GM19238 (cell line): Measurements from ENCODE around the gene MAP1LC3C.
A peak's percentile ranks its signal among the peaks of the same experiment; 100 is the strongest.

Experiments
- DNase-seq: peaks from one replicate; pipeline ENCODE4 v3.0.0; 2011; ENCODE audit warnings: low spot score; ENCODE audit not compliant: insufficient read length

The MAP1LC3C gene

GRCh38 chr1:241999026-241999425 lies at the start of gene MAP1LC3C:
Gene MAP1LC3C, minus strand, starts transcription at chr1:241999098. Its CDS starts 90 bp downstream, at chr1:241999008.
- DNase-seq, result no peak

- no peak for DNase-seq
Measured at GRCh38 chr1:242043165-242043564, 44.3 kb upstream of the MAP1LC3C start.

GRCh38 chr1:242034392-242034791 lies 35.5 kb upstream of the MAP1LC3C start:
- no peak for DNase-seq

- no peak for DNase-seq
Measured at GRCh38 chr1:242033447-242033846, 34.5 kb upstream of the MAP1LC3C start.

- DNase-seq, result no peak
Measured at GRCh38 chr1:242030071-242030470, 31.2 kb upstream of the MAP1LC3C start.

- DNase-seq, result no peak
Measured at GRCh38 chr1:242025681-242026080, 26.8 kb upstream of the MAP1LC3C start.

GRCh38 chr1:242023805-242024204 lies 24.9 kb upstream of the MAP1LC3C start:
- DNase-seq, result no peak

- no peak for DNase-seq
Measured at GRCh38 chr1:242019018-242019417, 20.1 kb upstream of the MAP1LC3C start.

- DNase-seq, result peak; percentile 32
Measured at GRCh38 chr1:242017580-242018233, 18.8 kb upstream of the MAP1LC3C start.

GRCh38 chr1:242016479-242016878 lies 17.6 kb upstream of the MAP1LC3C start:
- no peak for DNase-seq

GRCh38 chr1:242011894-242012660 lies 13.2 kb upstream of the MAP1LC3C start:
- DNase-seq, result no peak

GRCh38 chr1:242008826-242009495 lies 10.1 kb upstream of the MAP1LC3C start:
- DNase-seq, result no peak

GRCh38 chr1:242006976-242007375 lies 8.1 kb upstream of the MAP1LC3C start:
- no peak for DNase-seq

- DNase-seq, result no peak
Measured at GRCh38 chr1:242005866-242006535, 7.1 kb upstream of the MAP1LC3C start.

- no peak for DNase-seq
Measured at GRCh38 chr1:242004751-242005495, 6.0 kb upstream of the MAP1LC3C start.

GRCh38 chr1:242002510-242002909 lies 3.6 kb upstream of the MAP1LC3C start:
- no peak for DNase-seq

- DNase-seq, result no peak
Measured at GRCh38 chr1:242002072-242002471, 3.2 kb upstream of the MAP1LC3C start.

GRCh38 chr1:242000434-242000833 lies 1.5 kb upstream of the MAP1LC3C start:
- DNase-seq, result no peak

- peak; percentile 44 for DNase-seq
Measured at GRCh38 chr1:241998412-241998921, 431 bp downstream of the MAP1LC3C start.

- DNase-seq, result no peak
Measured at GRCh38 chr1:241997401-241997998, 1.4 kb downstream of the MAP1LC3C start.
